C4-2B (cell line): ENCODE results near the gene STEAP1B.

Source experiments
- H3K27ac ChIP-seq: fragments of 450-650 bp; 2 replicates; pipeline ENCODE4 v1.5.1; 2017
- CTCF ChIP-seq: fragments of 450-650 bp; conservative IDR thresholded peaks from 2 replicates; pipeline ENCODE4 v1.5.1; 2017; ENCODE audit warnings: mild to moderate bottlenecking
- ZFX ChIP-seq: fragments of 450-650 bp; IDR thresholded peaks from 2 replicates; pipeline ENCODE4 v1.6.1; 2017

STEAP1B gene

DNA sequence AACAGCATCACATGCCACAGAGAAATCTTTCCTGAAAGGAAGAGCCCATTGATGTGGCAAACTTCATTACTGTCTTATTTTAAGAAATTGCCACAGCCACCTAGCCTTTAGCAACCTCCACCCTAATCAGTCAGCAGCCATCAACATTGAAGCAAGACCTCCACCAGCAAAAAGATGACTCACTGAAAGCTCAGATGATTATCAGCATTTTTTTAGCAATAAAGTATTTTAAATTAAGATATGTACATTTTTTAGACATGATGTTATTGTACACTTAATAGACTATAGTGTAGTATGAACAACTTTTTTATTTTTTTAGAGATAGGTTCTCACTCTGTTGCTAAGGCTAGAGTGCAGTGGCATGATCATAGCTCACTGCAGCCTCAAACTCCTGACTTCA is 14.8 kb downstream of the STEAP1B start:
- no peak for TF ChIP-seq CTCF
- TF ChIP-seq ZFX = no peak
- no peak overlapping the region for H3K27ac ChIP-seq

DNA sequence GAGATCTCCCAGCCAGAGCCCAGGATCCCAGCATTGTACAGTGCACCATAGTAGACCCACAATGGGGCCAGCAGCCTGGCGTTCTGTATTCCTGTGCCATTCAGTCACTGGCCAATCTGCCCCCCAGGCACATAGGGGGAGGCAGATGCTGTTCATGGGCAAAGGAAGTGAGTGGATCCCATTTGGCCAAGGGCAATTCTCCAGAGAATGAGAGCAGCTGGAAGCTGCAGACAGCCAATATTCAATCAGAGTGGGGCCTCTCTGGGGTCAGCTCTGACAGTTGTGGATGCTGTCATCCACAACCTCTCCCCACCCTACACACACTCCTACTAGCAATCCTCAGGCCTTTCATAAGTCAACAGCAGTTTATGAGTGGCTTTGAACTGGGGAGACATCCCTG is 17.5 kb downstream of the STEAP1B start:
- H3K27ac ChIP-seq = no peak overlapping the region
- TF ChIP-seq ZFX = no peak
- no peak for TF ChIP-seq CTCF

DNA sequence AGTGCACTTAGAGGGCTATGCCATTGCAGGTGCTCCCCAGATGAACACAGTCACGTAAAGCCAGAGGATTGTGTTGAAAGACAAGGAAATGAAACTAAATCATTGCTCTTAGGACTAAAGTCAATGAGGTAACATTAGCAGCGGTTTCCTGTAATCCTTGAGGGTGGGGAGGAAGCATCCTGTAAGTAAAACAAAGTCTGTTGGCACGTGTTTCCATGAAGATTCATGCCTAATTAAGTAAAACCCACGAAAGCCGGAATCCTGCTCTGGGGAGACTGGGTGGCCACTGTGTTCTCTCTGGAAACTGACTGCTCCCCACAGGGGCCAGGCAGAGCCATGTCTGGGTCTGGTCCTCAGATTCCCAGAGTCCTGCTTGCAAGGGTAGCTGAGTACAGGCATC is 18.3 kb downstream of the STEAP1B start:
- TF ChIP-seq CTCF = no peak
- no peak for TF ChIP-seq ZFX
- H3K27ac ChIP-seq = no peak overlapping the region

DNA sequence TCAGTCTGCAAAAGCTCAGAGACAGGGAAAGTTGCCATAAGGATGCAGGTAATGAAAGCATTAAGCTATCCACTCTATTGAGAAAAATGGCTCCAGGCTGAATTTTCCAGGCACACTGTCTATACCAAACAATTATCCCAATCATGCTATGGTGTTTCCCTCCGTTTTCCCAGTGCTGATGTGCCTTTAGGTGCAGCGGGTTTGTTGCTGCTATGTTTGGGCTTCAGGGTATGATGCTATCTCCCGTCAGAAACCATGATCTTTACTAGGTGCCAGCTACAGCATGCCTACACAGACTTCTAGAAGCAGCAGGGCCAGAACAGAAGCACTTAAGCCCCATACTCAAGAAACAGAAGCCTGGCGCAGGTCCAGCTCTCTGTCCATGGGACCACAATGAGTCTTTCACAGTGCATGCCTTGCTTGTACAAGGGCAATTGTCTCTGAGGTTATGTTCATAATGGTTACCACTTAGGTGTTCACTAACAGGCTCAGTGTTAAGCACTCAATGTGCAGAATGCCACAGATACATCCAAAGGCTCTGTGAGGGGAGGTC is 19.4 kb downstream of the STEAP1B start:
- TF ChIP-seq ZFX (no peak), CTCF (no peak)

DNA sequence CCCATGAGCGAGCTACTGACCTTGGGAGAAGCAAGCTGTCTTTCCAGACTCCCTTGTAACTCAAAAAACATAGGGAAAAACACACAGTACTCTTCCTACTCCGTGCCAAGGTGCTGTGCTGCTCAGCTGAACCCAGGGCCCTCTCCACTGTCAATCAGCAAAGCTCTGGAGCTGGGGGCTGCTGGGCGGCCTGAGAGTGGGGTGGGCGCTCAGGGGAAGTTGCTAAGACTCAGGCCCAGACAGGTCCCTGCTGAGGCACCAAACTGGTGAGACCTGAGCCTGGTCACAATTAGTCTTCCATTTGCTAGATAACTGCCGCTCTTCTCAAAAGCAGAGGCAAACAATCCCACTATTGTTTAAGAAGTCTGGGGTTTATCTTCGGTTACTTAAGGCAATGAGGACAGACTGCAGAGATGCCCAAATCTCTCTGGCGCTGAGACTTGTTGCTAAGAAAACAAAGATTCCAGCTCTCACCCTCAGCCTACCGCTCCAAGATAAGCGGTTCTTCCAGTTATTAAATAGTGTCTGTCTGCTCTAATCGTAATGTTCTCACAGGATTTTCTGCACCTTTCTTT is 22.0 kb downstream of the STEAP1B start:
- TF ChIP-seq CTCF = no peak
- TF ChIP-seq ZFX = no peak
- H3K27ac ChIP-seq = no peak overlapping the region

More for the DNA sequence above, 19.4 kb downstream of the STEAP1B start:
- H3K27ac ChIP-seq = no peak overlapping the region

GRCh38 chr7:22477262-22477661 is 22.7 kb downstream of the STEAP1B start:
- TF ChIP-seq ZFX = no peak
- no peak for TF ChIP-seq CTCF
- no peak overlapping the region for H3K27ac ChIP-seq

DNA sequence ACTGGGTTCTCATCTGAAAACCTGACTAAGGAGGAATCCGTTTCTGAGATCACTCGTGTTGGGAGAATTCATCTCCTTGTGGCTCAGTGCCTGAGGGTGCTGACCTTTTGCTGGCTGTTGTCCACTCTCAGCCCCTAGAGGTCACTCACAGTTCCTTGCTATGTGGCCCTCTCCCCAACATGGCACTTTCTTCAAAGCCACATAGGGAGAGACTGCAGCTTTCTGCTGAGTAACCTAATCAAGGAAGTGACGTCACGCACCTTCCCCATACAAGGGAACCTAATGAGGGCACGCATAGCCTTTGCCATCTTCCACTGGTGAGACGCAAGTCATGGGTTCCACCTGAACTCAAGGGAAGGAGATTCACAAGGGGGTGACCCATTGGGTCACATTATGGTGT is 23.2 kb downstream of the STEAP1B start:
- TF ChIP-seq CTCF (no peak), ZFX (no peak)
- H3K27ac ChIP-seq = no peak overlapping the region
